H54 (cell line): ENCODE measurements around the gene PCDHGB3.
"Not testable (repeated sequence)": the region's sequence is repeated elsewhere in the genome, so short reads cannot be mapped to it uniquely, and the experiment has no call there.

Experiments
- DNase-seq: peaks from one replicate; pipeline ENCODE4 v3.0.0; 2011; ENCODE audit warnings: low spot score, mixed read lengths; ENCODE audit not compliant: insufficient read length
- FAIRE-seq: peaks from 3 replicates; lab custom pipeline; 2011; peaks lifted over from hg19 to GRCh38; lab: Jason Lieb, UNC
- POLR2A ChIP-seq: IDR thresholded peaks from 2 replicates; pipeline ENCODE4 v1.6.1; 2011; ENCODE audit warnings: low read depth, mild to moderate bottlenecking, low read length

PCDHGB3 gene

GRCh38 chr5:141398608-141399007 lies 28.6 kb downstream of the PCDHGB3 start:
- no peak for FAIRE-seq
- no peak for TF ChIP-seq POLR2A
- DNase-seq: no peak

GRCh38 chr5:141399555-141400258 lies 29.7 kb downstream of the PCDHGB3 start:
- DNase-seq (no peak), FAIRE-seq (no peak)
- TF ChIP-seq POLR2A: no peak

- peak; percentile 66 for DNase-seq
- FAIRE-seq: peak; percentile 20
- no peak for TF ChIP-seq POLR2A
These were observed 32.7 kb downstream of the PCDHGB3 start, which contains the start of gene PCDHGA9 for GRCh38 chr5:141402553-141403243. Gene PCDHGA9, plus strand, starts transcription at chr5:141402778. Its CDS starts 175 bp downstream, at chr5:141402953.

GRCh38 chr5:141403387-141403786 lies 33.3 kb downstream of the PCDHGB3 start:
- DNase-seq (no peak), FAIRE-seq (no peak)
- TF ChIP-seq POLR2A: no peak

- FAIRE-seq, DNase-seq: not testable (repeated sequence)
These were observed 37.9 kb downstream of the PCDHGB3 start, which contains the start of gene PCDHGB6 for GRCh38 chr5:141407790-141408505. Gene PCDHGB6, plus strand, starts transcription at chr5:141408021. Its CDS starts 182 bp downstream, at chr5:141408203.

- FAIRE-seq: no peak
- no peak for TF ChIP-seq POLR2A
- DNase-seq: no peak
These were observed 39.7 kb downstream of the PCDHGB3 start for GRCh38 chr5:141409598-141410306.

GRCh38 chr5:141411575-141411974 lies 41.5 kb downstream of the PCDHGB3 start:
- DNase-seq (no peak), FAIRE-seq (no peak)
- no peak for TF ChIP-seq POLR2A

- DNase-seq: peak; percentile 68
- no peak for TF ChIP-seq POLR2A
These were observed 43.0 kb downstream of the PCDHGB3 start, which contains the start of gene PCDHGA10 for GRCh38 chr5:141412854-141413539. Gene PCDHGA10, plus strand, starts transcription at chr5:141412987. Its CDS starts 189 bp downstream, at chr5:141413176.

GRCh38 chr5:141413540-141414069 lies 43.6 kb downstream of the PCDHGB3 start:
- no peak for FAIRE-seq
- TF ChIP-seq POLR2A: no peak
- DNase-seq: no peak

More at GRCh38 chr5:141412854-141413539, 43.0 kb downstream of the PCDHGB3 start, which contains the start of gene PCDHGA10:
- FAIRE-seq: no peak

- not testable (repeated sequence) for DNase-seq, FAIRE-seq
These were observed 44.7 kb downstream of the PCDHGB3 start for GRCh38 chr5:141414548-141415274.

GRCh38 chr5:141415275-141415618 lies 45.2 kb downstream of the PCDHGB3 start:
- not testable (repeated sequence) for FAIRE-seq, DNase-seq

GRCh38 chr5:141417494-141418172 lies 47.6 kb downstream of the PCDHGB3 start, which contains the start of gene PCDHGB7:
Gene PCDHGB7, plus strand, starts transcription at chr5:141417677. Its CDS starts 183 bp downstream, at chr5:141417860.
- FAIRE-seq: not testable (repeated sequence)

More at GRCh38 chr5:141417494-141418172, 47.6 kb downstream of the PCDHGB3 start, which contains the start of gene PCDHGB7:
- peak; percentile 64 for DNase-seq
